ENCODE data around the gene TPCN1.

TPCN1 gene

DNA sequence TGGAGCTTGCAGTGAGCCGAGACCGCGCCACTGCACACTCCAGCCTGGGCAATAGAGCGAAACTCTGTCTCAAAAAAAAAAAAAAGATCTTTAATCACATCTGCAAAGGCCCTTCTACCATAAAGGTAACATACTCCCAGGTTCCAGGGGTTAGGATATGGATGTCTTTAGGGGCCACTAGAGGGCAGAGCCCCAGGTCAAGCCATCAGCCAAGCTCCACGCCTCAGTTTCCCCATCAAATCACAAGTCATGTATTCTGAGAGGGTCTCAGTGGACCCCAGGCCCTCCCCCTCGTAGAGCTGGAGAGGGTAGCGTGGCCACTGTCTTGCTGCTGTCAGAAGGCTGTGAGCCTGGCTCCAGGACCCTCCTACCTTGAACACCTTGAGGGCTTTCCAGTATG lies 94.9 kb downstream of the TPCN1 start:
- DNase-seq = no peak

DNA sequence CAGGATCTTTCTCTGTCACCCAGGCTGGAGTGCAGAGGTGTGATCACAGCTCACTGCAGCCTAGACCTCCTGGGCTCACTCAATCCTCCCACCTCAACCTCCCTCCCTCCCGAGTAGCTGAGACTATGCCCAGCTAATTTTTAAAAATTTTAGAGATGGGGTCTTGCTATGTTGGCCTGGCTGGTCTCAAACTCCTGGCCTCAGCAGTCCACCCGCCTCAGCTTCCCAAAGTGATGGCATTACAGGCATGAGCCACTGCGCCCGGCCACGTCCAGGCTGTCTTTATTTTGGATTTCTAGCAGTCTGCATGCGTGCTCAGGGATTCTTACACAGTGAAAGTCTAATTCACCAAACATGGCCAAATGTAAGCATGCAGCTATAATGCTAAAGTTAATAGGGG lies 95.9 kb downstream of the TPCN1 start:
- DNase-seq = no peak

GRCh38 chr12:113318046-113318656 lies 96.9 kb downstream of the TPCN1 start:
- DNase-seq = no peak

DNA sequence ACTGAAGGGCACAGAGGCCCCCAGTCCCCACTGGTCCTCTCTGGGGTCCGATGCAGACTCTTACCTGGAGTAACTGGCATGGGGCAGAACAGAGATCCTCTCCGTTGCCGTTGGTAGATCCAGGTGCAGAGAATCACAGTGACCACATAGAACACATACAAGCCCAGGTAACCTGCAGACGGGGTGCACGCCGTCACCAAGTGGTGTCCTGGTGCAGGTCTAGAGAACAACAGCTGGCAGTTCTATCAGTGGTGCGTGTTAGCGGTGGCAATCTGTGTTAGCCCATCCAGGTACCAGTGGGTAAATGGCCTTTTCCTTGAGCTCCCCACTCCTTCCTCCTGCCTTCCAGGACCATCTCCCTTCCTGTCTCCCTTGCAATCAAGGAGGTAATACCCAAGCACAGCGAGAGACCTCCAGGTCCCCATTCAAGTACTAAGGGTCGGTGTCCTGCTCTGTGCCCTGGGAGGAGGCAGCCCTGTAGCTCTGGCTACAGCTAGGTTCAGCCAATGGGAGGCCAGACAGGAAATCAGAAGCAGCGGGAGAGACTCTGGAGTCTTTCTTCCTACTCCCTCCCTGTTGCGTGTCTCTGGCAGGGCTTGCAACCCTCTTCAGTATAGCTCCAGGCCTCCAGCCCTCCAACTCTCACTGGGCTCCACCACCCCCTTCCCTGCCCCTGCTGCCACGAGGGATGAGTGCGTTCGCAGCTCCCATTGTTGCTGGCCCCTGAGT lies 97.8 kb downstream of the TPCN1 start:
- DNase-seq = no peak

- no peak for DNase-seq
Observed at GRCh38 chr12:113320401-113320800, 99.1 kb downstream of the TPCN1 start.

- DNase-seq = peak; percentile 83
Observed at GRCh38 chr12:113322343-113322742, 101.1 kb downstream of the TPCN1 start.

- DNase-seq = no peak
Observed at GRCh38 chr12:113325916-113326315, 104.7 kb downstream of the TPCN1 start.

DNA sequence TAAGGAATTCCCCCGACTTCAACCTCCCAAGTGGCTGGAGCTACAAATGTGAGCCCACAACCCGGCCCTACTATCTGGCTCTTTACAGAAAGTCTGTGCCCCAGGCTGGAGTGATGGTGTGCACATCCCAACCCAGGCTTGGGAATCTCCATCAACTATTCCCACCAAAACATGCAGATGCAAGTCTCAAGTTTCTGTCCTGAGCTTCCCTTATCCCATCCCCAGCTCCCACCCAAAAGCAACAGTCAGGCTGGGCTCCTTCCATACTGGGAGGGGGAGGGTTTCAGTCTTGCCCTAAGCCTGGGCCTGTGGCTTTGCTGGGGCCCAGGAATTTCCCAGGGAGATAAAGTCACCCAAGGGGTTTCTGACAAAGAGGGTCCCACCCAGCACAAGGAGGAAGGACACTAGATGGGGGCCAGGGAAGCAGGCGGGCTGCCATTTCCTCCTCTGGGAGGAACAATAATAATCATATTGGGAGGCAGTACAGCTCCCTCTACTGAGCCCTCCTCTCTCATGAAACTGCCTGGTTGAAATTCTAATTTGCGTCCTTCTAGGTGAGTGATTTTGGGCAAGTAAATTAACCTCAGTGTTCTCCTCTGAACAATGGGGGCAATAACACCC lies 105.6 kb downstream of the TPCN1 start:
- DNase-seq = no peak

DNA sequence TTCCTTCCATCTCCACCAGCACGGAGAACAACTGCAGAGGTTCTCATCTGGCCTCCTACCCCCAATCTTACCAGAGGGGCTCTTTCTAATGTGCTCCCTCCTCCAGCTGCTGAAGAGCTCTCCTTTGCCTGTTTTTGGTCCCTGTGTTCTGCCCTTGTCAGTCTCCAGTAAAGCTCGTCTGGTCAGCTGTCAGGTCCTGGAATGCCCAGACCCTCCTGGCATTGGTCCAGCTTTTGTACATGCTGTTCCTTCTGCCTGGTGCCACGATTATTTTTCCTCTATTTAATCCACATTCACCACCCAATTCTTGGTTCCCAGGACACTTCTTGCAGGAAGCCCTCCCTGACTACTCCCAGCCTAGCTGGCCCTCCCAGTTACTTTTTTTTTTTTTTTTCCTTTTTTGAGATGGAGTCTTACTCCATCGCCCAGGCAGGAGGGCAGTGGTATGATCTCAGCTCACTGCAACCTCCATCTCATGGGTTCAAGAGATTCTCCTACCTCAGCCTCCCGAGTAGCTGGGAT lies 107.2 kb downstream of the TPCN1 start:
- no peak for DNase-seq

GRCh38 chr12:113329022-113329790 lies 107.9 kb downstream of the TPCN1 start:
- DNase-seq = peak; percentile 34

- DNase-seq = no peak
Observed at GRCh38 chr12:113329791-113330417, 108.6 kb downstream of the TPCN1 start.

- no peak for DNase-seq
Observed at GRCh38 chr12:113330505-113330904, 109.2 kb downstream of the TPCN1 start.

GRCh38 chr12:113332688-113333417 lies 111.6 kb downstream of the TPCN1 start:
- DNase-seq = no peak

GRCh38 chr12:113333418-113333750 lies 112.1 kb downstream of the TPCN1 start:
- no peak for DNase-seq

- no peak for DNase-seq
Observed at GRCh38 chr12:113333877-113334785, 112.9 kb downstream of the TPCN1 start.

DNA sequence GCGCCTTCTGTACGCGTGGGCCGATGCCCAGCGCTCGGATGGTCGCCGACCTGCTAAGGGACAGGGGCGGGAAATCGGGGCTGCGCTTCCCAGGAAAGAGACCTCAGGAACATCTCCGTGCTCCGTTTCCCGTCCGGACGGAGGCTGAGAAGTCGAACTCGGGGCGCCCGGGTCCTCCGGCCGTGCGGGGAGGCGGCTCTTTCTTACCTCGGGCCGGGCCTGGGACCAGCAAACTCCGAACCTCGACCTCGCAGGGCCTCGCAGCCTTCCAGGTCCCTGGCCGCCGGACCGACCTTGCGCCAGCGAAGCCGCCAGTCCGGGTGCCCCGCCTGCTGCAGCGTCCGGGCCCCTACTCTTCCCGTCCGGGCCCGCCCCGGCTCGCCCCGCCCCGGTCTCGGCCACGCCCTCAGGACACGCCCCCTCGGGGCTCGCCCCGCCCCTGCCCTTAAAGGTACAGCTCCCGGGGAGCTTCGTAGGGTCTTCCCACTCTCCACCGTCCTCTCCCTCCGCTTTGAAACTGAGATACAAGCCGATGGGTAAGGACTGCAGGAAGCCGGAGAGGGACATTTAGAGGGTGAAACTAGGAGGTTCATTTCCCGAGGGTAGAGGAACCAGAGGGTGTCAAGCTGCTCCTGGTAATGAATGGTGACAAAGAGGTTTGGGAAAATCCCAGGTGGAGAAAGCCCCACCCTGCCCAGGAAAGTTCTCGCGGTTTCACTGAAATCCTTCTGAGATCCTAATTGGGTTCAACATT lies 113.7 kb downstream of the TPCN1 start, which contains the start of gene SLC8B1:
Gene SLC8B1 (minus strand): TSS at position 324 of the 754 bp plus-strand sequence. CDS start 2,231 bp downstream, outside the sequence.
- DNase-seq = peak; percentile 71

DNA sequence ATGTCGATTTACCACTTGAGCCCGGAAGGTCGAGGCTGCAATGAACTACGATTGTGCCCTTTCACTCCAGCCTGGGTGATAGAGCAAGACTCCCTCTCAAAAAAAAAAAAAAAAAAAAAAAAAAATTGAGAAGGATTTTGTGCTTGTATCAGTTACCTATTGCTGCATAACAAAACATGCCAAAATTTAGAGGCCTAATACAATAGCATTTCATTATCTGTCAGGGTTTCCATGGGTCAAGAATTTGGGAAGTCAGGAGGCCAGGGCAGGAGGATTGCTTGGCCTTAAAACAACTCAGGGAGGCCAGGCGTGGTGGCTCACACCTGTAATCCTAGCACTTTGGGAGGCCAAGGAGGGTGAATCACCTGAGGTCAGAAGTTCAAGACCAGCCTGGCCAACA lies 118.3 kb downstream of the TPCN1 start:
- no peak for DNase-seq

DNA sequence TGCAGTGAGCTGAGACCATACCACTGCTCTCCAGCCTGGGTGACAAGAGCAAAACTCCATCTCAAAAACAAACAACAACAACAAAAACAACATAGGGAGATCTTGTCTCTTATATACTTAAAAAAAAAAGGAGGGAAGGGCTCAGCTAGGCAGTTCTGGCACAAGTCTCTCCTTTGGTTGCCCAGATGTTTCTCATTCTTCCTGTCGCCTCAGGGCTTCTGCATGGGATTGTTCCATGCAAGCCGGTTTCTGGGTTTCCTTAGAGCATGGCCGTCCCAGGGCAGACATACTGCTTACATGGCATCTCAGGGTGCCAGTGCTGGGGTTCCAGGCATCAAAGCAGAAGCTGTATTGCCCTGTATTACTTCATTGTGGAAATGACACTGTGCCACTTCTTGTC lies 118.8 kb downstream of the TPCN1 start:
- no peak for DNase-seq

DNA sequence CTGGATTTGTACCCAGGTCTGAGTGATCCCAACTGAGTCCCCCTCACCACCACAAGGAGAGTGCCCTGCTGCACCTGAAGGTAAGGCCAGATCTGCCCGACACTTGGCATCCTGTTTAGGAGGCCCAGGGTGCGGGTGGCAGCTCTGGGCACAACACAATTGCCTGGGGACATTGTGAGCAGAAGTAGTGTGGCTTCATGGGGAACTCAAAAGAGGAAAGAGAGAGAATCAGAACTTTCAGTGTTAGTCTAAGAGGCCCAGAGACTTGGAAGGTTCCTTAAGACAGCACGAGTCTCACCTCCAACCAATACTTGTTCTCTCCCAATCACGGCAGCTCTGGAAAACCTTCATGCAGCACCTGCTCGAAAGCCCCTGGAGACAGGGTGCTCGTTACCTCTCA lies 120.3 kb downstream of the TPCN1 start:
- DNase-seq = no peak

GRCh38 chr12:113345318-113345717 lies 124.1 kb downstream of the TPCN1 start:
- no peak for DNase-seq
